Ramos (cell line): Measurements from ENCODE around the gene TRIM73.
"Not testable (repeated sequence)": the region's sequence is repeated elsewhere in the genome, so short reads cannot be mapped to it uniquely, and the experiment has no call there.

Experiments used
- in situ Hi-C: fragments of 300-500 bp; cut with MboI; formaldehyde crosslinking; loops from one replicate; pipeline ENCODE4 v1.14.3; 2022; ENCODE audit warnings: low sequenced_read_pairs; ENCODE audit not compliant: unreplicated experiment

The TRIM73 gene

GRCh38 chr7:75395329-75395728 is at the start of gene TRIM73:
TRIM73 (plus strand) TSS chr7:75395629; CDS start chr7:75398934, 3,305 bp downstream.
- in situ Hi-C loops = not testable (repeated sequence)

DNA sequence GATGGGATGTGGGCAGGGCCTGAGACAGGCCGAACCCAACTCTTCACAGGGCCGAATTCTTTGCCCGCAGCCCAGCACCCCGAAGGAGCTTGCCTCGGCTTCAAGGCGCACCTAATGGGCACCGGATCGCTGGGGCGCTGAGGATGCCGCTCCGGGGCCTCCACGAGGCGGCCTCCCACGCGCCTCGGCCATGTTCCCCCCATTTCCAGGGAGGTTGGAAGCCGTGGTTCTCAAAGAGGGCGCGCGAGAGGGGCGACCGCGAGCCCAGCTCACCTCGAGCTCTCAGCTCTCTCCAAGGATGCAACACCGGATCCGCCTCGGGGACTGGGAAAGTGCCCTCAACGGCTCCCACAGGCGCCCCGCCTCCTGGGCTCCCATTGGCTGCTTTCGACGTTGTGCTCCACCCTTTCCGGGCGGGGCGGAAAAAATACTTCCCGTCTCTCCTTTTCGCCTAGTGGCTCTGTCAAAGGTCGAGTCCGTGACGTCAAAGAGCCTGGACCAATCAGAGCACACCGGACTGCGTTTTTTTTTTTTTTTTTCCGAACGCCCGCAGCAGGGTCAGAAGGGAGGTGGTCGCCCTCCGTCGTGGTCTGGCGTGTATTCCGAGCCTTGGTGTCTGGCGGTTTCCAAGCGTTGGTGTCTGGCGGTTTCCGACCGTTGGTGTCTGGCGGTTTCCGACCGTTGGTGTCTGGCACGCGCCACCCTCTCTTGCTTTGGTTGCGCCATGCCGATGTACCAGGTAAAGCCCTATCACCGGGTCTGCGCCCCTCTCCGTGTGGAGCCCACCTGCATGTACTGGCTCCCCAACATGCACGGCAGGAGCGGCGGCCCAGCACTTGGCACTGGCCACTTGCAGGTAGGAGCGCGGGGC is 36.5 kb upstream of the TRIM73 start:
- in situ Hi-C loops = not testable (repeated sequence)

GRCh38 chr7:75359542-75359848 is 35.9 kb upstream of the TRIM73 start:
- in situ Hi-C loops = not testable (repeated sequence)

GRCh38 chr7:75364079-75364478 is 31.4 kb upstream of the TRIM73 start:
- in situ Hi-C loops = not testable (repeated sequence)

DNA sequence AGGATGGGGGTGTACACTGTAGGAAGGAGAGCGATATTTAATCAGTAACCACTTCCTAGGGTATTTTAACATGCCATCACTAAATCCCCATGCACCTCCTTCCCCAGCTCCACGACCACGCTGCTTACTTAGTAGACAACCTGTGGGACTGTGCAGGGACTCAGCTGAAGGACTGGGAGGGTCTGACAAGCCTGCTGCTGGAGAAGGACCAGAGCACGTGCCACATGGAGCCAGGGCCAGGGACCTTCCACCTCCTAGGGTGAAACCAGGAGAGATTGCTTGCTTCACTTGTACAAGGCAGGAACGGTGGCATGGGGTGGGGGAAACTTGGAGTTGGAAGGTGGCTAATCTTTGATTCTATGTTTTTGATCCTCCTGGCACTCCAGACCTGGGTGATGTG is 28.8 kb upstream of the TRIM73 start:
- in situ Hi-C loops = not testable (repeated sequence)

GRCh38 chr7:75367313-75367712 is 28.1 kb upstream of the TRIM73 start:
- in situ Hi-C loops = not testable (repeated sequence)

- in situ Hi-C loops = not testable (repeated sequence)
Measured at GRCh38 chr7:75374144-75374518, 21.3 kb upstream of the TRIM73 start.

GRCh38 chr7:75374519-75375317 is 20.7 kb upstream of the TRIM73 start:
- in situ Hi-C loops = not testable (repeated sequence)

- in situ Hi-C loops = not testable (repeated sequence)
Measured at GRCh38 chr7:75393194-75393593, 2.2 kb upstream of the TRIM73 start.

GRCh38 chr7:75397865-75398264 is 2.4 kb downstream of the TRIM73 start:
- in situ Hi-C loops = not testable (repeated sequence)

GRCh38 chr7:75398771-75399700 is 3.6 kb downstream of the TRIM73 start:
- in situ Hi-C loops = not testable (repeated sequence)

- in situ Hi-C loops = not testable (repeated sequence)
Measured at GRCh38 chr7:75400575-75400974, 5.1 kb downstream of the TRIM73 start.

GRCh38 chr7:75403455-75404443 is 8.3 kb downstream of the TRIM73 start:
- in situ Hi-C loops = not testable (repeated sequence)

DNA sequence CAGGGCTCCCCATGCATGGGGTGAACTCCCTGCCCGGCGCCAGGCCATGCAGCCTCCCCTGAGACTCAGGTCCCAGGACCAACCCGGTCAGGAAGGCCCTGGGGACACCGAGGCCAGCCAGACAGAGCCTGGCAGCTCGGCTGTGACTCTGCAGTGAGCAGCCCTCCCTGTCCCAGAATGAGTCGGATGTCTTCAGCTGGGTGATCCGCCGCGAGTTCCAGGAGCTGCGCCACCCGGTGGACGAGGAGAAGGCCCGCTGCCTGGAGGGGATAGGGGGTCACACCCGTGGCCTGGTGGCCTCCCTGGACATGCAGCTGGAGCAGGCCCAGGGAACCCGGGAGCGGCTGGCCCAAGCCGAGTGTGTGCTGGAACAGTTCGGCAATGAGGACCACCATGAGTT is 9.2 kb downstream of the TRIM73 start:
- in situ Hi-C loops = not testable (repeated sequence)

DNA sequence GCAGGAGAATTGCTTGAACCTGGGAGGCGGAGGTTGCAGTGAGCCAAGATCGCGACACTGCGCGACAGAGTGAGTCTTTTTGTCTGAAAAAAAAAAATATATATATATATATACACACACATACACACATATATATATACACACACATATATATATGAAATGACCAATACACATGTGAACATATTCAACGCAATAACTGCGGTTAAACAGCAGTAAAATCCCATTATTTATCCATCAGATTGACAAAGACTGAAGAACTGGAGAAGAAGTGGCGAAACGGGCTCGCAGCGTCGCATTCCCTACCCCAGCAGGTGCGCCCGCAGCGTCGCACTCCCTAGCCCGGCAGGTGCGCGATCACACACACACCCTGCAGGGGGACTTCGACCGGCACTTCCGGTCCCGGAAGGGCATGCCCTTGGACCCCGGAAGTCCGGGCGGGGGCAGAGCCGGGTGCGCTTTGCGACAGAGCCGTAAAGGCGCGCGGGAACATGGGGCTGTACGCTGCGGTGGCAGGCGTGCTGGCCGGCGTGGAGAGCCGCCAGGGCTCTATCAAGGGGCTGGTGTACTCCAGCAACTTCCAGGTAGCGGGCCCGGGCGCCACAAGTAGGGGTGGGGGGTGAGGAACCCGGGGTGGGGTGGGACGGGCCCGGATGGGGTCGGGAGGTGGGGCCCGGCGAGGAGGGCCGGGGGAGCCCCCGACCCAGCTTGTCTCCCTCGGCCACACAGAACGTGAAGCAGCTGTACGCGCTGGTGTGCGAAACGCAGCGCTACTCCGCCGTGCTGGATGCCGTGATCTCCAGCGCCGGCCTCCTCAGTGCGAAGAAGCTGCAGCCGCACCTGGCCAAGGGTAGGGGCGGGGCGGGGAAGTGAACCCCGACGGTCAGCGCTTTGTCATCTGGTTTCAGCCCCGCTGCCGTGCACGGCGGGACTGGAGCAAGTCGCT is 14.7 kb downstream of the TRIM73 start:
- in situ Hi-C loops = not testable (repeated sequence)

- in situ Hi-C loops = not testable (repeated sequence)
Measured at GRCh38 chr7:75410823-75411173, 15.4 kb downstream of the TRIM73 start.

DNA sequence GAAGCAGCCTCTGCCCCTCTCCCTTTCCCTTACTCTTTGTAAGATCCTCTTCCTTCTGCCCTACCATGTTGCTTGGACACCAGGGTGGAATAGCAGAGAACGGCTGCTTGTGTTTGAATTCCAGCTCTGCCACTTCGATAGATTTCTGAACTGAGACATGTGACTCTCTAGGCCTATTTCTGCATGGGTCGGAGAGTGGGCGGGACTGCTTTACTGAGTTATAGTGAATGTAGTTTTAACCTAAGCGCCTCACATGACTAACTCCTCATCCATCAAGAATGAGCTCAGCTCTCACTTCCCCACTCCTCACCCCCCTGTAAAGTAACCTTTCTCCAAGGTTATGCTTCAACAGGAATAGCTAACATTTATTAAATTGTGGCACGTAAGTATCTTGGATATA is 18.8 kb downstream of the TRIM73 start:
- in situ Hi-C loops = not testable (repeated sequence)
